Testis (tissue), 2 donors: Measurements from ENCODE around the gene MVD.

ENCODE experiments used
- CTCF ChIP-seq, 3 experiments: fragments of 450-650 bp in 2 of 3; fragments of 200-600 bp in 1 of 3; sonication (generic) in 1 of 3; IDR thresholded peaks; one replicate each; pipeline ENCODE4 v1.5.1; 2016 to 2019; ENCODE audit warnings: antibody characterized with exemption in 3 of 3, mild to moderate bottlenecking in 2 of 3, moderate library complexity in 1 of 3
- POLR2A ChIP-seq: fragments of 450-650 bp; IDR thresholded peaks from one replicate; pipeline ENCODE4 v1.6.1; 2017; ENCODE audit warnings: antibody characterized with exemption, mild to moderate bottlenecking, moderate library complexity

GRCh38 chr16:88630941-88631340 is 31.9 kb downstream of the MVD start:
- TF ChIP-seq POLR2A (no peak), CTCF (IDR thresholded peaks at IDR 0.05) (no peak)
